ENCODE measurements around the gene OR10A4. TPM values are rescaled to one million over a fixed set of nuclear protein-coding genes. Genes with fewer than 3 reads are reported as not detected.

The OR10A4 gene
- total and polyA plus RNA-seq, 2 of the 4 experiments (the other 2 are of a cell fraction): not detected

DNA sequence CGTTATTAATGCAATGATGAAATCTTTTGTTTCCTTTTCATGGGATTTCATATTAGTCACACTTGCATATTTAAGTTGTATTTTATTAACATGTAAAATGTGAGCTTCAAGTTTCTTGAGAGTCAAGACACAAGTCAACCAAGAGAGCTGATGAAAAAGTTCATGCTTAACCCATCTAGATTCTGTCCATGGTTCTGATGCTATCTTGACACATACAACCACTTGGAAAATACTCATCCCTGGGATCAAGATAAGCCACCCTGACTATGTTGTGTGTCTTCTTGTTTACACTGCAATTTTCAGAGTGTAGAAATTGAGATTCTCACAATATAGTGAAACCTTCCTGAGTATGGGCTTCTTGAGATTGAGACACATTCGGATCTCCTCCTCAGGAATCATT is 664 bp upstream of the OR10A4 start:
- no TSS peak for BruUV-seq (replicated peaks)
- H3K9me3 ChIP-seq (ENCODE audit: control insufficient read depth, insufficient read depth, low read length): peaks cover 3% of the 10 kb centered on the region; the same call in 1 of the 2 replicates
- WGBS, 2 experiments (ENCODE audit: extremely low coverage in 2 of 2, insufficient read length in 1 of 2): no CpG with 5 or more reads among the region's 2 CpGs

More for the DNA sequence above, 664 bp upstream of the OR10A4 start:
- ATAC-seq (ENCODE audit: low read depth) (no peak), DNase-seq (no peak)
- Histone ChIP-seq H3K4me2 (ENCODE audit: low read depth, low read length) (no peak overlapping the region), H4K5ac (ENCODE audit: low read depth, low read length) (no peak overlapping the region), H3K18ac (ENCODE audit: low read depth, low read length) (no peak overlapping the region), H3K14ac (replicated peaks; ENCODE audit: low read depth, low read length) (no peak overlapping the region), H4K8ac (ENCODE audit: low read depth in 2 of 2, low read length in 2 of 2) (no peak overlapping the region), H3K56ac (ENCODE audit: extremely low read depth, insufficient read depth, low read length) (no peak overlapping the region), H4K20me1 (ENCODE audit: insufficient read depth, low read length) (no peaks in the 10 kb centered on the region), H2BK20ac (ENCODE audit: low read depth, low read length) (no peak overlapping the region), H2AK9ac (replicated peaks; ENCODE audit: low read depth, low read length, poor library complexity) (no peak overlapping the region), H3K9me1 (ENCODE audit: insufficient read depth, low read length) (no peaks in the 10 kb centered on the region), H3K36me3 (ENCODE audit: control insufficient read depth, insufficient read depth, low read length) (no peaks in the 10 kb centered on the region), H3K27ac (ENCODE audit: insufficient read depth, low read length) (no peak overlapping the region), H3K4ac (ENCODE audit: low read depth, low read length) (no peak overlapping the region), H3K79me1 (ENCODE audit: low read depth in 1 of 2, low read length in 2 of 2) (no peaks in the 10 kb centered on the region), H2BK5ac (ENCODE audit: low read depth, low read length, poor library complexity, severe bottlenecking) (no peak overlapping the region), H2BK120ac (ENCODE audit: low read depth, low read length) (no peak overlapping the region), H2BK15ac (ENCODE audit: low read depth, low read length) (no peak overlapping the region), H3K27me3 (ENCODE audit: control insufficient read depth, insufficient read depth, low read length) (no peaks in the 10 kb centered on the region), H3K4me3 (ENCODE audit: insufficient read depth, low read depth, low read length) (no peak overlapping the region), H3K23ac (ENCODE audit: low read depth, low read length) (no peak overlapping the region), H2AK5ac (ENCODE audit: low read depth, low read length) (no peak overlapping the region), H4K91ac (ENCODE audit: insufficient read depth, low read depth, low read length) (no peak overlapping the region), H3K9ac (ENCODE audit: low read depth, low read length) (no peak overlapping the region), H3K4me1 (ENCODE audit: control insufficient read depth, insufficient read depth, low read length) (no peaks in the 10 kb centered on the region), H2AFZ (replicated peaks; ENCODE audit: low read length, poor library complexity) (no peak overlapping the region)
- in situ Hi-C loops (cut with MboI; ENCODE audit: low sequenced_read_pairs) (no loop called here), dilution Hi-C loops (cut with HindIII; ENCODE audit: low sequenced_read_pairs, unreplicated experiment) (no loop called here), intact Hi-C loops (cut with micrococcal nuclease) (no loop called here)
- CTCF ChIA-PET: no interaction called here
- no peak for TF ChIP-seq NFE2L2 (IDR thresholded peaks at IDR 0.05; ENCODE audit: low read depth, low read length)
- no peak for TF ChIP-seq RCOR1 (IDR thresholded peaks at IDR 0.05; ENCODE audit: insufficient replicate concordance, low read length)
- TF ChIP-seq BHLHE40 (IDR thresholded peaks at IDR 0.05; ENCODE audit: low read depth, low read length): no peak
- TF ChIP-seq FOS (IDR thresholded peaks at IDR 0.05; ENCODE audit: low read depth, low read length): no peak
- TF ChIP-seq SMC3 (IDR thresholded peaks at IDR 0.05; ENCODE audit: low read depth, low read length): no peak
- no peak for TF ChIP-seq MAZ (IDR thresholded peaks at IDR 0.05; ENCODE audit: borderline replicate concordance, low read depth, low read length)
- POLR2A ChIA-PET (ENCODE audit: unreplicated experiment): no interaction called here

Data from IMR-90 (cell line).